Osteocyte (in vitro differentiated cells): ENCODE data around the gene C1orf105. TPM values are rescaled to one million over a fixed set of nuclear protein-coding genes. Genes with fewer than 3 reads are reported as not detected.

Source experiments
- DNase-seq: peaks from one replicate; pipeline ENCODE4 v3.0.0; 2021; ENCODE audit warnings: mixed read lengths; ENCODE audit not compliant: unreplicated experiment; ENCODE audit errors: extremely low spot score
- H3K27ac Mint-ChIP-seq: one replicate; pipeline ENCODE4 v1.8.0; 2021; ENCODE audit warnings: mild to moderate bottlenecking, mixed read lengths; ENCODE audit not compliant: unreplicated experiment
- H3K27me3 Mint-ChIP-seq: one replicate; pipeline ENCODE4 v1.8.0; 2021; ENCODE audit warnings: mixed read lengths; ENCODE audit not compliant: unreplicated experiment
- H3K36me3 Mint-ChIP-seq: one replicate; pipeline ENCODE4 v1.8.0; 2021; ENCODE audit warnings: mixed read lengths; ENCODE audit not compliant: unreplicated experiment
- H3K4me1 Mint-ChIP-seq: one replicate; pipeline ENCODE4 v1.8.0; 2021; ENCODE audit warnings: mixed read lengths; ENCODE audit not compliant: unreplicated experiment
- H3K4me3 Mint-ChIP-seq: one replicate; pipeline ENCODE4 v1.8.0; 2021; ENCODE audit warnings: mild to moderate bottlenecking, moderate library complexity, mixed read lengths; ENCODE audit not compliant: unreplicated experiment
- H3K9me3 Mint-ChIP-seq: one replicate; pipeline ENCODE4 v1.8.0; 2021; ENCODE audit warnings: mixed read lengths; ENCODE audit not compliant: unreplicated experiment
- CTCF ChIP-seq: fragments of 200-600 bp; sonication (generic); IDR thresholded peaks from 2 replicates; pipeline ENCODE4 v1.5.0; 2021; ENCODE audit warnings: antibody characterized with exemption, mild to moderate bottlenecking, moderate library complexity
- total RNA-seq: library from RNA; stranded (reverse); gene quantifications from 2 replicates; pipeline ENCODE4 v1.2.1, GENCODE V29; 2021

The C1orf105 gene
- total RNA-seq, 1 donor from 2014 or later: not detected

GRCh38 chr1:172473842-172474241 is 53.4 kb downstream of the C1orf105 start:
- Mint-ChIP-seq H3K36me3 (no peaks in the 10 kb centered on the region), H3K27me3 (peaks cover 17% of the 10 kb centered on the region), H3K4me1 (no peaks in the 10 kb centered on the region), H3K4me3 (no peak overlapping the region), H3K9me3 (no peaks in the 10 kb centered on the region), H3K27ac (no peak overlapping the region)
- DNase-seq: no peak
- no peak for TF ChIP-seq CTCF

GRCh38 chr1:172476218-172476811 is 55.8 kb downstream of the C1orf105 start:
- no peaks in the 10 kb centered on the region for H3K4me1 Mint-ChIP-seq
- H3K4me3 Mint-ChIP-seq: no peak overlapping the region
- peaks cover 25% of the 10 kb centered on the region for H3K27me3 Mint-ChIP-seq
- DNase-seq: no peak
- H3K9me3 Mint-ChIP-seq: no peaks in the 10 kb centered on the region
- no peaks in the 10 kb centered on the region for H3K36me3 Mint-ChIP-seq
- H3K27ac Mint-ChIP-seq: no peak overlapping the region
- TF ChIP-seq CTCF: no peak

GRCh38 chr1:172477216-172477615 is 56.7 kb downstream of the C1orf105 start:
- H3K4me3 Mint-ChIP-seq: no peak overlapping the region
- H3K4me1 Mint-ChIP-seq: no peaks in the 10 kb centered on the region
- no peak overlapping the region for H3K27ac Mint-ChIP-seq
- H3K27me3 Mint-ChIP-seq: peaks cover 30% of the 10 kb centered on the region
- no peak for DNase-seq
- TF ChIP-seq CTCF: no peak
- no peaks in the 10 kb centered on the region for H3K9me3 Mint-ChIP-seq
- H3K36me3 Mint-ChIP-seq: no peaks in the 10 kb centered on the region

GRCh38 chr1:172477741-172478140 is 57.3 kb downstream of the C1orf105 start:
- H3K27ac Mint-ChIP-seq: no peak overlapping the region
- H3K4me3 Mint-ChIP-seq: no peak overlapping the region

GRCh38 chr1:172478485-172478884 is 58.0 kb downstream of the C1orf105 start:
- Mint-ChIP-seq H3K36me3 (no peaks in the 10 kb centered on the region), H3K27me3 (peaks cover 28% of the 10 kb centered on the region), H3K4me1 (no peaks in the 10 kb centered on the region), H3K27ac (no peak overlapping the region), H3K9me3 (no peaks in the 10 kb centered on the region), H3K4me3 (no peak overlapping the region)
- no peak for DNase-seq
- no peak for TF ChIP-seq CTCF

More at GRCh38 chr1:172477741-172478140, 57.3 kb downstream of the C1orf105 start:
- DNase-seq: no peak
- Mint-ChIP-seq H3K4me1 (no peaks in the 10 kb centered on the region), H3K27me3 (peaks cover 32% of the 10 kb centered on the region), H3K9me3 (no peaks in the 10 kb centered on the region), H3K36me3 (no peaks in the 10 kb centered on the region)
- TF ChIP-seq CTCF: no peak
